ENCODE data around the gene ZBTB44. TPM values are rescaled to one million over a fixed set of nuclear protein-coding genes. Genes with fewer than 3 reads are reported as not detected.

ZBTB44 gene
- total RNA-seq, 1 donor from 2014 or later: 42.5 TPM

GRCh38 chr11:130189492-130190210, 125.1 kb downstream of the ZBTB44 start:
- Mint-ChIP-seq H3K4me1 (ENCODE audit: low read depth) (no peaks in the 10 kb centered on the region), H3K36me3 (ENCODE audit: insufficient read depth) (peaks cover 25% of the 10 kb centered on the region), H3K4me3 (ENCODE audit: low read depth) (no peak overlapping the region), H3K27me3 (no peaks in the 10 kb centered on the region), H3K27ac (no peak overlapping the region), H3K9me3 (ENCODE audit: low read depth) (no peaks in the 10 kb centered on the region)
- TF ChIP-seq, protein P1, sequence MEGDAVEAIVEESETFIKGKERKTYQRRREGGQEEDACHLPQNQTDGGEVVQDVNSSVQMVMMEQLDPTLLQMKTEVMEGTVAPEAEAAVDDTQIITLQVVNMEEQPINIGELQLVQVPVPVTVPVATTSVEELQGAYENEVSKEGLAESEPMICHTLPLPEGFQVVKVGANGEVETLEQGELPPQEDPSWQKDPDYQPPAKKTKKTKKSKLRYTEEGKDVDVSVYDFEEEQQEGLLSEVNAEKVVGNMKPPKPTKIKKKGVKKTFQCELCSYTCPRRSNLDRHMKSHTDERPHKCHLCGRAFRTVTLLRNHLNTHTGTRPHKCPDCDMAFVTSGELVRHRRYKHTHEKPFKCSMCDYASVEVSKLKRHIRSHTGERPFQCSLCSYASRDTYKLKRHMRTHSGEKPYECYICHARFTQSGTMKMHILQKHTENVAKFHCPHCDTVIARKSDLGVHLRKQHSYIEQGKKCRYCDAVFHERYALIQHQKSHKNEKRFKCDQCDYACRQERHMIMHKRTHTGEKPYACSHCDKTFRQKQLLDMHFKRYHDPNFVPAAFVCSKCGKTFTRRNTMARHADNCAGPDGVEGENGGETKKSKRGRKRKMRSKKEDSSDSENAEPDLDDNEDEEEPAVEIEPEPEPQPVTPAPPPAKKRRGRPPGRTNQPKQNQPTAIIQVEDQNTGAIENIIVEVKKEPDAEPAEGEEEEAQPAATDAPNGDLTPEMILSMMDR (IDR thresholded peaks at IDR 0.05; ENCODE audit: unreplicated experiment): no peak
- no peak for DNase-seq (ENCODE audit: low spot score, unreplicated experiment)

- H3K36me3 Mint-ChIP-seq (ENCODE audit: insufficient read depth): peaks cover 24% of the 10 kb centered on the region
- no peaks in the 10 kb centered on the region for H3K4me1 Mint-ChIP-seq (ENCODE audit: low read depth)
- no peak overlapping the region for H3K4me3 Mint-ChIP-seq (ENCODE audit: low read depth)
Observed at GRCh38 chr11:130188585-130189347, 126.0 kb downstream of the ZBTB44 start.

GRCh38 chr11:130188047-130188446, 126.7 kb downstream of the ZBTB44 start:
- no peaks in the 10 kb centered on the region for H3K27me3 Mint-ChIP-seq
- H3K9me3 Mint-ChIP-seq (ENCODE audit: low read depth): no peaks in the 10 kb centered on the region
- no peak for DNase-seq (ENCODE audit: low spot score, unreplicated experiment)
- H3K4me1 Mint-ChIP-seq (ENCODE audit: low read depth): no peaks in the 10 kb centered on the region
- peaks cover 21% of the 10 kb centered on the region for H3K36me3 Mint-ChIP-seq (ENCODE audit: insufficient read depth)
- H3K4me3 Mint-ChIP-seq (ENCODE audit: low read depth): no peak overlapping the region
- TF ChIP-seq, protein P1 (IDR thresholded peaks at IDR 0.05; ENCODE audit: unreplicated experiment): no peak
- no peak overlapping the region for H3K27ac Mint-ChIP-seq

More at GRCh38 chr11:130188585-130189347, 126.0 kb downstream of the ZBTB44 start:
- no peaks in the 10 kb centered on the region for H3K9me3 Mint-ChIP-seq (ENCODE audit: low read depth)
- H3K27me3 Mint-ChIP-seq: no peaks in the 10 kb centered on the region
- TF ChIP-seq, protein P1 (IDR thresholded peaks at IDR 0.05; ENCODE audit: unreplicated experiment): no peak
- DNase-seq (ENCODE audit: low spot score, unreplicated experiment): no peak
- peak overlapping the region; percentile 45 for H3K27ac Mint-ChIP-seq

- no peak overlapping the region for H3K4me3 Mint-ChIP-seq (ENCODE audit: low read depth)
- H3K27ac Mint-ChIP-seq: no peak overlapping the region
- H3K36me3 Mint-ChIP-seq (ENCODE audit: insufficient read depth): peaks cover 15% of the 10 kb centered on the region
- TF ChIP-seq, protein P1 (IDR thresholded peaks at IDR 0.05; ENCODE audit: unreplicated experiment): no peak
- H3K27me3 Mint-ChIP-seq: no peaks in the 10 kb centered on the region
- peaks cover 3% of the 10 kb centered on the region for H3K4me1 Mint-ChIP-seq (ENCODE audit: low read depth)
- DNase-seq (ENCODE audit: low spot score, unreplicated experiment): no peak
- H3K9me3 Mint-ChIP-seq (ENCODE audit: low read depth): no peaks in the 10 kb centered on the region
Observed at GRCh38 chr11:130187096-130187495, 127.6 kb downstream of the ZBTB44 start.

GRCh38 chr11:130183878-130184610, 130.7 kb downstream of the ZBTB44 start:
- TF ChIP-seq, protein P1 (IDR thresholded peaks at IDR 0.05; ENCODE audit: unreplicated experiment): no peak
- DNase-seq (ENCODE audit: low spot score, unreplicated experiment): no peak
- no peak overlapping the region for H3K27ac Mint-ChIP-seq
- peaks cover 26% of the 10 kb centered on the region for H3K4me1 Mint-ChIP-seq (ENCODE audit: low read depth)
- peaks cover 5% of the 10 kb centered on the region for H3K36me3 Mint-ChIP-seq (ENCODE audit: insufficient read depth)
- no peaks in the 10 kb centered on the region for H3K27me3 Mint-ChIP-seq
- H3K4me3 Mint-ChIP-seq (ENCODE audit: low read depth): no peak overlapping the region
- H3K9me3 Mint-ChIP-seq (ENCODE audit: low read depth): no peaks in the 10 kb centered on the region
